Hematopoietic multipotent progenitor cell treated with erythropoietin and hydrocortisone succinate and interleukin-3 and kit ligand, for 17 days (in vitro differentiated cells): ENCODE data around the gene PREP.

Experiments
- DNase-seq: peaks from one replicate; pipeline ENCODE4 v3.0.0-alpha.2; 2015; ENCODE audit warnings: low spot score

Gene PREP

GRCh38 chr6:105391705-105392104 lies 11.2 kb downstream of the PREP start:
- no peak for DNase-seq

DNA sequence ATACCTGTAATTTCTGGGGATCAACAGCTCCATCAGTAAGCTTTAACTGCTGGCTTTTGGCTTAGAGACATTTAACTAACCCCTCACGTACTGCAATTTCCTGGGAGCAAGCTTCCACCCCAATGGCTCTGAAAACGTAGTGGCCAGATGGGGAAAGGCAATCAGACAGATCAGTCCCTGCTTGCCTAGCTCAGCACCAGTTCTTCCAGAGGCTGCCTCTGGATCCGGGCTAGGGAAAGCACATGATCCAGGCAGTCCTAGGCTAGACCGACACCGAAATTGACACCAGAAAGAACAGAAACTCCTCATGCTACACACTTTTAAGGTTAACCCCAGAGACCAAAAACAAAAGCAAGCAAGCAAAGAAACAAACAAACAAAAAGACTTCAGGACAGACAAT lies 13.3 kb downstream of the PREP start:
- no peak for DNase-seq

DNA sequence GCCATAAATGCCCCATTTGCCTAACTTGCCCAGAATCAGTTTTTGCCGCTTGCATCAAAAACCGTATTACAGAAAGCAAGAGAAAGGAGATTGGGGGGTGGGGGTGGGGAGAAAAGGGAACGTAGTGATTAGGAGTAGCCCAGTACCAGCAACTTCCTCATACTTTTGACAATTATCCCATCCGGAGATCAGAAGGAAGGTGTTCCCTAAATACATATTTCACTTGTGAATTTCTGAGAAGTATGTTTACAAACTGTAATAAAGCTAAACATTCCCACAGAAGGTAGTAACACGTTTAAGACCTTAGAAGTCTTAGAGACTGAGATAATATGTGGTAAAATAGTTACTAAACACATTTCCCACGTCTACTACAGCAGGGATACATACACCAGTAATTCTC lies 14.5 kb downstream of the PREP start:
- DNase-seq = no peak

DNA sequence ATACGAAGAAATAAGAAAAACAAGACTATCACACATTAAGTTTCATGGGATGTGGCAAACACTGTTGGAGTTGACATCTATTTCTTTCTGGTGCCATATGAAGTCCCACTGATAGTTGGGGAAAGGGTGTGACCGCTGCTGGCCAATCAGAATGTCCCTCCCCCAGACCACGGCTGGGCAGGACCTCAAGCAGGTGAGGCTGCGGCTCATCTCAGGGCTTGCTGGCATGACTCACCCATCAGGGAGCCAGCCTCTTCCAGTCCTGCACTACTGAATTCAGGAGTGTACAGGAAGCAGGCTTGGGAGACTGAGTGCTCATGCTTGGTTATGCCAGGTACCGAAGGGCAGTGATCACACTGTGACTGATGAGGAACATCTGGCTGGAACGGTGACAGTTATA lies 18.9 kb downstream of the PREP start:
- no peak for DNase-seq

GRCh38 chr6:105382958-105383357 lies 19.9 kb downstream of the PREP start:
- no peak for DNase-seq

DNA sequence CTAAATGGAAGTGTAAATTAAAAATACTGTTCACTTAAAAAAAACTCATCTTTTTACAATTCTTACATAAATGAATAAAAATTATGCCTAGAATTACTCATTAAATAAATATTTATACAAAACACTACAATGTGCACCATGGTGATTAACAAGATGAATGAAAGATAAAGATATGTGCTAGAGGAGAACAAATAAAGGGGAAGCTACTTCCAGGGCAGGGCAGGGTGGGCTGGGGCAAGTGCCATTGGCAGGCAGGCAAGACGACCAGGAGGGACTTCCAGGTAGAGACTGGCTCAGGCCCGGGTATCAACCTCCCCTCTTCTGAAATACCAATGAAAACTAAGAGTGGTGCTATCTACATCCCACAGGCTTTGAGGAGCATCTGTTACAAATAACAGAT lies 20.4 kb downstream of the PREP start:
- no peak for DNase-seq

DNA sequence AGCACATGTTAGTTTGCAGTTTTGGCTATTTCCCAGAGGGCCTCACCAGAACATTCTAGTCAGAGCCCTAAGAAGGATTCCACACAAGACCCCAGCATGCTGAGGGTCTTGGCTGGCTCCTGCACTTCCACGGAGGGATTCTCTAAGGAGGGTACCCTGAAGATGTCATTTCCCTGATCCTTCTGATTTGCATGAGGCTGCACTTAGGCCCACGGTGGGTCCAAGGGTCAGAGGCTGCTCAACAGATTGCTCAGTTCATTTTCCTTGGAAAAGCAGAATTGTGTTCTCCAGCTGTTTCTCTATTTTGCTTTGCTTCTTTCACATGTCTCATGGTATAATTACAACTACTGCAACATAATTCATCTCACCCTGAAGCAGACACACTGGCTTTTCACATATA lies 22.2 kb downstream of the PREP start:
- no peak for DNase-seq

DNA sequence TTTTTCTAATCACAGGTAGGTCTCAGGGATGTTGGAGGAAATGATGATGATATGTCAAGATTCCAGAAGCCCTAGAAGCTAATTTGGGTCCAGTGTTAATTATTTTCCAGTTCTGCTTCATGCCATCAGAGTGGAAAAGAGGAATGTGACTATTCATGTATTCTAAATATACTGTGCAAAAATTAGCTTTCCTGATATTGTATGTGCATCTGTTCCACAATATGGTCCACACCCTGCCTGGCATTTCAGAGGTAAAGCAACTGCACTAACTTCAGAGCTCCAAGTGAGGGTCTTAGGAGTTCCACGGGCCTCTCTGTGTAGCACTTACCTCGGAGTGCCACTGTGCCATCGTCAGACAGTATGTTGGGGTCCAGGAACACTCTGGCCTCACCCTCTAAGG lies 27.1 kb downstream of the PREP start:
- DNase-seq = no peak

- no peak for DNase-seq
Measured at GRCh38 chr6:105374010-105374420, 28.9 kb downstream of the PREP start.

- no peak for DNase-seq
Measured at GRCh38 chr6:105373481-105373880, 29.4 kb downstream of the PREP start.

DNA sequence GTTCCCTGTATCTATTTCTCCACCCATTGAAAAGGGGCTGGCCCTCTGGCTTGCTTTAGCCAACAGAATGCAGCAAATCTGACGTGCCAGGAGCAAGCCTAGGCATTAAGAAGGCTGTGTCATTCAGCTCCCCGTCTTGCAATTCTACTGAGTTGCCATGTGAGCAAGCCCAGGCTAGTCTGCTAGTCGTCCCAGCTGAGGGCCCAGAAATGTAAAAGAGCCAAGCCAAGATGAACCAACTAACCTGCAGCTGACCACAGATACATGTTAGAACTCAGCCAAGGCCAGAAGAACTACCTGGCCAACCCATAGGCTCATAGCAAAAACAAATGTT lies 30.1 kb downstream of the PREP start:
- DNase-seq = no peak

GRCh38 chr6:105372142-105372848 lies 30.6 kb downstream of the PREP start:
- DNase-seq = no peak

GRCh38 chr6:105370351-105370750 lies 32.5 kb downstream of the PREP start:
- no peak for DNase-seq

- DNase-seq = no peak
Measured at GRCh38 chr6:105369145-105369544, 33.7 kb downstream of the PREP start.

DNA sequence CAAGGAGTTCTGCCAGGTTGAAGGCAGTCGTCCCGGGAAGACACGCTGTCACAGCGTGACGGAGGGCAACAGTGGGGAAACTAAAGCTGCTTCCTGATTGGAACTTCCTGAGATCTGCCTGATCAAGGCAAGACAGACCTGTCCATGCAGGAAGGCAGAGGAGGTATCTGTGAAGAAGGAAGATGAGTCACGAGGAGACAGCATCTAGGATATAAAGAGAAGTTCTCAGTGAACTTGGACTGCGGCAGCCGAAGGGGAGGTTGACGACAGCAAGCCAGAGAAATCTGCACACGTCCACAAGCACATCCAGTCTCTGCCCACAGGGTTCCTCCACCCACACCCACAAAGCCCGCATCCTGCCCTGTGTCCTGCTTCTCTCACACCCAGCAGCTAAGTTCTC lies 38.6 kb downstream of the PREP start:
- DNase-seq = no peak

DNA sequence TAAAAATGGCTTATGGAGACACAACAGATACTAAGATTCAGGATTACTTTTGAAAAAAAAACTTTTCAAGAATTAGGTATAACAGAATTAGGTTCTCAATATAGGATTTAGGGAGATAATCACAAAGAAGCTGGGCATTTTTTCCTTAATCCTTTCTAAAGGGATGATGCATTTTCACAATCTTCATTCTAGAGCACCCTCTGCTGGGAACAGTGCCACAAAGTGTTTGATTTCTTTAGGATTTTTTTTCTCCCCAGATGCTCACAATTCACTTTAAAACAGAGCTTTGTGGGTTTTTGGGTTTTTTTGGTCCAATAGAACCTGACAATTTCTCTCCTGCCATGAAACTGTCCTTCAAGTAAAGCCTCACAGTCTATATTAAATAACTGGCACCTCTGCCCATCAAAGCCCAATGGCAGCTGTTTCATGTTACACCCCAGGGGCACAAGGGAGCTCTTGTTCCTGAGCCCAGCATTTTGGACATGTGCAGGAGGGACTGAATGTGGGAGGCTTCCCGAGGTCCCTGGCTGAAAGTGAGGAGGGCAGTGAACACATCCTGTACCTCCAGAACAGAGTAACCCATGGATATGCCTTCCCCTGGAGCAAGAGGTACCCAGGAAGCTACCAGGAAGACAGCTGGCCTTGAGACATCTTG lies 39.7 kb downstream of the PREP start:
- DNase-seq = no peak

- DNase-seq = no peak
Measured at GRCh38 chr6:105359419-105360370, 43.2 kb downstream of the PREP start.

- DNase-seq = no peak
Measured at GRCh38 chr6:105357165-105357564, 45.7 kb downstream of the PREP start.

GRCh38 chr6:105352037-105352617 lies 50.8 kb downstream of the PREP start:
- DNase-seq = no peak

GRCh38 chr6:105348897-105349296 lies 54.0 kb downstream of the PREP start:
- DNase-seq = no peak

- DNase-seq = no peak
Measured at GRCh38 chr6:105346052-105346451, 56.8 kb downstream of the PREP start.

DNA sequence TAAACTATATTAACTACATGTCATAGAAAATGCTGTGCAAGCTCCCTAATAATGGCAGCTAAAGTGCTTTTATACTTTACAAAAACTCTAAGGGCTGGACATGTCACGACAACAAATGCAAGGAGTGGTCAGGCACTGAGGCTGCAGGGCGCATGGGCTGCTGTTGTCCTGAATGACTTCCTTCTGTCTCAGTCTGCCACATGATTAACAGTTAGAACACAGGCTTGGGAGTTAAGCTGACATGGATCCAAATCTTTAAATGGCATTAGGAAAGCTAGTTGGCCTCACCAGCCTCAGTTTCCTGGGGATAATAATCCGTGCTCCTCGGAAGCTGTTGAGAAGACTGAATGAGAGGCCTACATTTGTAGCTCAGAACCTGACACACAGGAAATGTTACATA lies 57.4 kb downstream of the PREP start:
- DNase-seq = no peak
